Subcutaneous adipose tissue (tissue), 4 donors: ENCODE results near the gene ZNF324B. TPM values are rescaled to one million over a fixed set of nuclear protein-coding genes. Genes with fewer than 3 reads are reported as not detected.

Experiments used
- small RNA-seq: library from RNA; depleted of rRNA; stranded (forward); fragments of <200 nt; gene quantifications from one replicate; pipeline ENCODE3, GENCODE V24; 2016
- total RNA-seq, 4 donors: library from RNA; depleted of rRNA; stranded (reverse); fragments of >200 nt; gene quantifications; one replicate each; pipeline ENCODE4 v1.1.0, GENCODE V29; 2016
- TF ChIP-seq, protein P1 (sequence below): fragments of 450-650 bp; IDR thresholded peaks from one replicate; pipeline ENCODE4 v1.5.1; 2016; ENCODE audit warnings: low read depth, mild to moderate bottlenecking, control low read depth, antibody characterized with exemption, moderate library complexity

ZNF324B gene
- total RNA-seq, 4 donors from 2014 or later: 2.9 to 8.5 (median 5.1) TPM

DNA sequence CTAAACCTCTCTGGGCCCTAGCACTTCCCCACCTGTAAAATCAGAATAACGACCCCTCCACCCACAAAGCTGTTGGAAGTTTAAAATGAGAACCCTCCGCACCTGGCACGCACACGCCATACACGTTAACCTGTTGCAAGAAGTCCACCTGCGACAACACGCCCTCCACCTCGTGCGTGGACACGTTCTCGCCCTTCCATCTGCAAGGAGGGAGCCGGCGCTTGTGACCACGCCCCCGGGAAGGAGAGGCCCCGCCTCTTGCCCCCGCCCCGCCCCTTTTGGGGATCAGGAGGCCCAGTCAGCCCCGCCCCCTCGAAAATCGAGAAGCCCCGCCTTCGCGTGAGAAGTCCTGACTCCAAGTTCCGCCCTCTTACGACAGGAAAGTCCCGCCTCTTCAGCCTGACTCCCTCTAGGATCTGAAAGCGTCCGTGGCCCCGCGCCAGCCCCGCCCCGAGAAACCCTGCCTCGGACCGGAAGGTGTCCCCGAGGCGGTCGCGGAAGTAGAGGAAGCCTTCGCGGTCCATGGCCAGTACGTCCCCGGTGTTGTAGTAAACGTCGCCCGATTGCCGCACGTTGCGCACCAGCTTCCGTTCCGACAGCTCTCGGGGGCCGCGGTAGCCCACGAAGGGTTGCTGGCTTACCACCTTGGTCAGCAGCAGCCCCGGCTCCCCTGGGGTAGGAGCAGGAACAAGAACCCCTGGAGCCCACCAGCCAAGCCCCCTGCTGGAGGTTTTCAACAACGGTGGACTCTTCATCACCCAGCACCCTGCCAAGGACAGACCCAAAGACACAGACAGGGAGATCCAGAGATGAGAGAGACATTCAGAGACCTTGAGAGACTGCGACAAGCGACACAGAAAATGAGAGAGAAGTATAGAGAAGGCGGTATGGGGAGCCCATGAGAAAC lies 47.9 kb downstream of the ZNF324B start:
- TF ChIP-seq, protein P1, sequence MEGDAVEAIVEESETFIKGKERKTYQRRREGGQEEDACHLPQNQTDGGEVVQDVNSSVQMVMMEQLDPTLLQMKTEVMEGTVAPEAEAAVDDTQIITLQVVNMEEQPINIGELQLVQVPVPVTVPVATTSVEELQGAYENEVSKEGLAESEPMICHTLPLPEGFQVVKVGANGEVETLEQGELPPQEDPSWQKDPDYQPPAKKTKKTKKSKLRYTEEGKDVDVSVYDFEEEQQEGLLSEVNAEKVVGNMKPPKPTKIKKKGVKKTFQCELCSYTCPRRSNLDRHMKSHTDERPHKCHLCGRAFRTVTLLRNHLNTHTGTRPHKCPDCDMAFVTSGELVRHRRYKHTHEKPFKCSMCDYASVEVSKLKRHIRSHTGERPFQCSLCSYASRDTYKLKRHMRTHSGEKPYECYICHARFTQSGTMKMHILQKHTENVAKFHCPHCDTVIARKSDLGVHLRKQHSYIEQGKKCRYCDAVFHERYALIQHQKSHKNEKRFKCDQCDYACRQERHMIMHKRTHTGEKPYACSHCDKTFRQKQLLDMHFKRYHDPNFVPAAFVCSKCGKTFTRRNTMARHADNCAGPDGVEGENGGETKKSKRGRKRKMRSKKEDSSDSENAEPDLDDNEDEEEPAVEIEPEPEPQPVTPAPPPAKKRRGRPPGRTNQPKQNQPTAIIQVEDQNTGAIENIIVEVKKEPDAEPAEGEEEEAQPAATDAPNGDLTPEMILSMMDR: no peak

DNA sequence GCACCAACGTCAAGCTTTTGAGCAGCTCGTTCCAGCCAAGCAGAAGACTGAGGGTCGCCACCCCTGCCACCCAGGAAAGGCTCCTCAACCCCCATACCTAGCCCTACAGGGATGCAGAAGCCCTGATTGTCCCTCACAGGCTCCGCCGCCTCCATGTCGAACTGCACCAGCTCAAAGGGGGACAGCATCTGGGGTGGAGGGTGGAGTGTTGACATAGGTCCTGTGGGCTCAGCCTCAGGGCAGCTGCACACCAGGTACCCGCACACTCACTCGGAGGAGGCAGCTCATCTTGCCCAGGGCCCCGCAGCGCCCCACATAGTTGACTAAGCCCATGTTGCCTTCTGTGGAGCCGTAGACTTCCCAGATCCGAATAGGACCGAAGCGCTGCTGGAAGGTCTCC lies 48.8 kb downstream of the ZNF324B start:
- TF ChIP-seq, protein P1: no peak

Small RNAs within 50 kb of the gene (small RNA-seq; reads per million reads assigned to genes)
- gene RN7SL693P (not detected), gene RNU6-1337P (not detected)

Other genes starting within 250 kb of the ZNF324B start
- 10 to 100 TPM in 3 of 4 donors, 1 to 10 TPM in 1; 8.7 to 19.6 (median 13.9) TPM for gene ZNF544, start 222.7 kb upstream of the ZNF324B start, total RNA-seq
- gene ZNF8, start 172.7 kb upstream of the ZNF324B start, total RNA-seq: 1 to 10 TPM; 4.6 to 7.9 (median 4.9) TPM
- gene ERVK3-1, start 146.2 kb upstream of the ZNF324B start, total RNA-seq: 10 to 100 TPM; 39.2 to 42.2 (median 40.5) TPM
- 1 to 10 TPM; 2.2 to 3.4 (median 2.6) TPM for gene ZSCAN22, start 124.6 kb upstream of the ZNF324B start, total RNA-seq
- gene A1BG, start 98.1 kb upstream of the ZNF324B start, total RNA-seq: 10 to 100 TPM in 3 of 4 donors, 1 to 10 TPM in 1; 6.8 to 60.5 (median 11.8) TPM
- 1 to 10 TPM in 1 of 4 donors, under 1 TPM in 2, not detected in 1; 0.51 to 4.1 (median 0.88) TPM for gene ZNF497, start 88.9 kb upstream of the ZNF324B start, total RNA-seq
- 1 to 10 TPM in 3 of 4 donors, under 1 TPM in 1; 0.65 to 3.2 (median 1.3) TPM for gene ZNF837, start 70.6 kb upstream of the ZNF324B start, total RNA-seq
- 1,000 to 10,000 TPM in 3 of 4 donors, 100 to 1,000 TPM in 1; 904 to 1,484 (median 1,230) TPM for gene RPS5, start 64.4 kb upstream of the ZNF324B start, total RNA-seq
- not detected for gene RNF225, start 56.0 kb upstream of the ZNF324B start, total RNA-seq
- gene ZNF584, start 43.0 kb upstream of the ZNF324B start, total RNA-seq: 1 to 10 TPM; 4.7 to 9.5 (median 8.4) TPM
- gene ZNF132, start 11.5 kb upstream of the ZNF324B start, total RNA-seq: 1 to 10 TPM; 3.6 to 6.6 (median 5.2) TPM
- 10 to 100 TPM in 1 of 4 donors, 1 to 10 TPM in 3; 4.9 to 11.7 (median 8.6) TPM for gene ZNF324, start 15.5 kb downstream of the ZNF324B start, total RNA-seq
- gene ZNF446, start 24.7 kb downstream of the ZNF324B start, total RNA-seq: 10 to 100 TPM in 1 of 4 donors, 1 to 10 TPM in 3; 9.0 to 16.4 (median 9.4) TPM
- gene SLC27A5, start 60.4 kb downstream of the ZNF324B start, total RNA-seq: 10 to 100 TPM in 1 of 4 donors, 1 to 10 TPM in 3; 4.2 to 13.4 (median 7.2) TPM
- 10 to 100 TPM in 1 of 4 donors, 1 to 10 TPM in 3; 5.5 to 10.2 (median 6.2) TPM for gene ZBTB45, start 68.2 kb downstream of the ZNF324B start, total RNA-seq
- gene TRIM28, start 92.4 kb downstream of the ZNF324B start, total RNA-seq: 100 to 1,000 TPM in 2 of 4 donors, 10 to 100 TPM in 2; 87.9 to 163 (median 119) TPM
- gene CHMP2A, start 103.5 kb downstream of the ZNF324B start, total RNA-seq: 100 to 1,000 TPM in 2 of 4 donors, 10 to 100 TPM in 2; 96.8 to 133 (median 106) TPM
- gene UBE2M, start 107.0 kb downstream of the ZNF324B start, total RNA-seq: 10 to 100 TPM; 16.3 to 31.8 (median 20.6) TPM
- 10 to 100 TPM; 12.9 to 24.1 (median 17.2) TPM for gene MZF1, start 121.7 kb downstream of the ZNF324B start, total RNA-seq